ENCODE measurements around the gene MYPN.
"Not testable (repeated sequence)": the region's sequence is repeated elsewhere in the genome, so short reads cannot be mapped to it uniquely, and the experiment has no call there.

DNA sequence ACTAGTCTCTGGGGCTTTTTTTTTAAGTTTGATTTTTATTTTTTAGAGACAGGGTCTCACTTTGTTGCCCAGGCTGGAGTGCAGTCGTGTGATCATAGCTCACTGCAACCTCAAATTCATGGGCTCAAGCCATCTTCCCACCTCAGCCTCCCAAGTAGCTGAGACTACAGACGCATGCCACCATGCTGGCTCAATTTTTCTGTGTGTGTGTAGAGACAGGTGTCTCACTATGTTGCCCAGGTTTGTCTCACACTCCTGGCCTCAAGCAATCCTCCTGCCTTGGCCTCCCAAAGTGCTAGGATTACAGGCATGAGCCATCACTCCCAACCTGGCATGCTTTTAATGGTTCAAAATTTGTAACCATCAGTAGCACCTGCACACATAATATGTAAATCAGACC, 86.5 kb downstream of the MYPN start:
- TF ChIP-seq, protein P1, sequence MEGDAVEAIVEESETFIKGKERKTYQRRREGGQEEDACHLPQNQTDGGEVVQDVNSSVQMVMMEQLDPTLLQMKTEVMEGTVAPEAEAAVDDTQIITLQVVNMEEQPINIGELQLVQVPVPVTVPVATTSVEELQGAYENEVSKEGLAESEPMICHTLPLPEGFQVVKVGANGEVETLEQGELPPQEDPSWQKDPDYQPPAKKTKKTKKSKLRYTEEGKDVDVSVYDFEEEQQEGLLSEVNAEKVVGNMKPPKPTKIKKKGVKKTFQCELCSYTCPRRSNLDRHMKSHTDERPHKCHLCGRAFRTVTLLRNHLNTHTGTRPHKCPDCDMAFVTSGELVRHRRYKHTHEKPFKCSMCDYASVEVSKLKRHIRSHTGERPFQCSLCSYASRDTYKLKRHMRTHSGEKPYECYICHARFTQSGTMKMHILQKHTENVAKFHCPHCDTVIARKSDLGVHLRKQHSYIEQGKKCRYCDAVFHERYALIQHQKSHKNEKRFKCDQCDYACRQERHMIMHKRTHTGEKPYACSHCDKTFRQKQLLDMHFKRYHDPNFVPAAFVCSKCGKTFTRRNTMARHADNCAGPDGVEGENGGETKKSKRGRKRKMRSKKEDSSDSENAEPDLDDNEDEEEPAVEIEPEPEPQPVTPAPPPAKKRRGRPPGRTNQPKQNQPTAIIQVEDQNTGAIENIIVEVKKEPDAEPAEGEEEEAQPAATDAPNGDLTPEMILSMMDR (IDR thresholded peaks at IDR 0.05): not testable (repeated sequence)
- not testable (repeated sequence) for TF ChIP-seq MAFK (IDR thresholded peaks at IDR 0.05; ENCODE audit: partially characterized antibody); RAD21 (conservative IDR thresholded peaks at IDR 0.05 in 1 of 2, IDR thresholded peaks at IDR 0.05 in 1 of 2); MAZ (IDR thresholded peaks at IDR 0.05; ENCODE audit: borderline replicate concordance, low read depth, low read length); EP300 (IDR thresholded peaks at IDR 0.05); BHLHE40 (IDR thresholded peaks at IDR 0.05; ENCODE audit: low read depth, low read length); RNF2 (IDR thresholded peaks at IDR 0.05; ENCODE audit: borderline replicate concordance, low read depth); JUNB (IDR thresholded peaks at IDR 0.05); CBX2 (IDR thresholded peaks at IDR 0.05; ENCODE audit: borderline replicate concordance, low read depth); POLR2A (IDR thresholded peaks at IDR 0.05; ENCODE audit: low read length)
- TF ChIP-seq, protein P2, sequence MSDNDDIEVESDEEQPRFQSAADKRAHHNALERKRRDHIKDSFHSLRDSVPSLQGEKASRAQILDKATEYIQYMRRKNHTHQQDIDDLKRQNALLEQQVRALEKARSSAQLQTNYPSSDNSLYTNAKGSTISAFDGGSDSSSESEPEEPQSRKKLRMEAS (IDR thresholded peaks at IDR 0.05): not testable (repeated sequence)
- TF ChIP-seq, protein P3, sequence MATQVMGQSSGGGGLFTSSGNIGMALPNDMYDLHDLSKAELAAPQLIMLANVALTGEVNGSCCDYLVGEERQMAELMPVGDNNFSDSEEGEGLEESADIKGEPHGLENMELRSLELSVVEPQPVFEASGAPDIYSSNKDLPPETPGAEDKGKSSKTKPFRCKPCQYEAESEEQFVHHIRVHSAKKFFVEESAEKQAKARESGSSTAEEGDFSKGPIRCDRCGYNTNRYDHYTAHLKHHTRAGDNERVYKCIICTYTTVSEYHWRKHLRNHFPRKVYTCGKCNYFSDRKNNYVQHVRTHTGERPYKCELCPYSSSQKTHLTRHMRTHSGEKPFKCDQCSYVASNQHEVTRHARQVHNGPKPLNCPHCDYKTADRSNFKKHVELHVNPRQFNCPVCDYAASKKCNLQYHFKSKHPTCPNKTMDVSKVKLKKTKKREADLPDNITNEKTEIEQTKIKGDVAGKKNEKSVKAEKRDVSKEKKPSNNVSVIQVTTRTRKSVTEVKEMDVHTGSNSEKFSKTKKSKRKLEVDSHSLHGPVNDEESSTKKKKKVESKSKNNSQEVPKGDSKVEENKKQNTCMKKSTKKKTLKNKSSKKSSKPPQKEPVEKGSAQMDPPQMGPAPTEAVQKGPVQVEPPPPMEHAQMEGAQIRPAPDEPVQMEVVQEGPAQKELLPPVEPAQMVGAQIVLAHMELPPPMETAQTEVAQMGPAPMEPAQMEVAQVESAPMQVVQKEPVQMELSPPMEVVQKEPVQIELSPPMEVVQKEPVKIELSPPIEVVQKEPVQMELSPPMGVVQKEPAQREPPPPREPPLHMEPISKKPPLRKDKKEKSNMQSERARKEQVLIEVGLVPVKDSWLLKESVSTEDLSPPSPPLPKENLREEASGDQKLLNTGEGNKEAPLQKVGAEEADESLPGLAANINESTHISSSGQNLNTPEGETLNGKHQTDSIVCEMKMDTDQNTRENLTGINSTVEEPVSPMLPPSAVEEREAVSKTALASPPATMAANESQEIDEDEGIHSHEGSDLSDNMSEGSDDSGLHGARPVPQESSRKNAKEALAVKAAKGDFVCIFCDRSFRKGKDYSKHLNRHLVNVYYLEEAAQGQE (IDR thresholded peaks at IDR 0.05): not testable (repeated sequence)
